RWPE2 (cell line): ENCODE results near the gene DIAPH3.

Experiments
- ATAC-seq: fragments of 200-7000 bp; cut with Tn5 transposase; 3 replicates; pipeline ENCODE4 v1.9.1; 2021; ENCODE audit warnings: low read depth
- DNase-seq: peaks from one replicate; pipeline ENCODE4 v3.0.0-alpha.2; 2020; ENCODE audit warnings: low spot score
- H3K27ac ChIP-seq: fragments of 450-650 bp; 2 replicates; pipeline ENCODE4 v1.5.1; 2017; ENCODE audit warnings: mild to moderate bottlenecking; ENCODE audit not compliant: poor library complexity, severe bottlenecking
- H3K27me3 ChIP-seq: fragments of 250-450 bp; sonication (Bioruptor Pico); 2 replicates; pipeline ENCODE4 v1.5.1; 2021; ENCODE audit warnings: mild to moderate bottlenecking, moderate library complexity; ENCODE audit not compliant: insufficient read depth, poor library complexity, severe bottlenecking
- H3K36me3 ChIP-seq: fragments of 250-450 bp; sonication (Bioruptor Pico); 2 replicates; pipeline ENCODE4 v1.5.1; 2020; ENCODE audit warnings: low read depth, mild to moderate bottlenecking, moderate library complexity
- H3K4me1 ChIP-seq: fragments of 250-450 bp; sonication (Bioruptor Pico); 2 replicates; pipeline ENCODE4 v1.5.1; 2021; ENCODE audit warnings: mild to moderate bottlenecking, moderate library complexity; ENCODE audit not compliant: insufficient read depth, poor library complexity, severe bottlenecking
- H3K4me3 ChIP-seq: fragments of 250-450 bp; sonication (Bioruptor Pico); 2 replicates; pipeline ENCODE4 v1.5.1; 2021; ENCODE audit warnings: mild to moderate bottlenecking, moderate library complexity; ENCODE audit not compliant: severe bottlenecking
- H3K9me3 ChIP-seq: fragments of 250-450 bp; sonication (Bioruptor Pico); 2 replicates; pipeline ENCODE4 v1.5.1; 2021; ENCODE audit warnings: mild to moderate bottlenecking, moderate library complexity; ENCODE audit not compliant: severe bottlenecking
- CTCF ChIP-seq: fragments of 450-650 bp; IDR thresholded peaks from one replicate; pipeline ENCODE4 v1.5.1; 2017; ENCODE audit warnings: mild to moderate bottlenecking, moderate library complexity; ENCODE audit not compliant: poor library complexity, severe bottlenecking

Gene DIAPH3

GRCh38 chr13:60138674-60139073, 25.1 kb downstream of the DIAPH3 start:
- H3K4me1 ChIP-seq = no peaks in the 10 kb centered on the region
- no peaks in the 10 kb centered on the region for H3K9me3 ChIP-seq
- no peak for DNase-seq
- no peak for ATAC-seq
- no peak for TF ChIP-seq CTCF
- H3K36me3 ChIP-seq = 0 out of 2 replicates have a peak, but pooled peaks cover under 1% of the 10 kb centered on the region
- H3K4me3 ChIP-seq = no peak overlapping the region
- H3K27me3 ChIP-seq = no peaks in the 10 kb centered on the region
- H3K27ac ChIP-seq = no peak overlapping the region

GRCh38 chr13:60137911-60138560, 25.7 kb downstream of the DIAPH3 start:
- ATAC-seq (no peak), DNase-seq (no peak)
- H3K36me3 ChIP-seq = 0 out of 2 replicates have a peak, but pooled peaks cover 4% of the 10 kb centered on the region
- no peaks in the 10 kb centered on the region for H3K9me3 ChIP-seq
- H3K4me3 ChIP-seq = no peak overlapping the region
- H3K27ac ChIP-seq = no peak overlapping the region
- no peaks in the 10 kb centered on the region for H3K27me3 ChIP-seq
- H3K4me1 ChIP-seq = no peaks in the 10 kb centered on the region
- no peak for TF ChIP-seq CTCF

- no peak for DNase-seq
- ATAC-seq = no peak
- TF ChIP-seq CTCF = no peak
- Histone ChIP-seq H3K36me3 (peaks cover 11% of the 10 kb centered on the region), H3K4me1 (no peaks in the 10 kb centered on the region), H3K27ac (no peak overlapping the region), H3K4me3 (no peak overlapping the region), H3K9me3 (no peaks in the 10 kb centered on the region), H3K27me3 (no peaks in the 10 kb centered on the region)
These were observed 28.4 kb downstream of the DIAPH3 start for GRCh38 chr13:60135344-60135743.

GRCh38 chr13:60134376-60134775, 29.4 kb downstream of the DIAPH3 start:
- no peak for TF ChIP-seq CTCF
- Histone ChIP-seq H3K4me1 (no peaks in the 10 kb centered on the region), H3K36me3 (peaks cover 11% of the 10 kb centered on the region), H3K27ac (no peak overlapping the region), H3K9me3 (no peaks in the 10 kb centered on the region), H3K4me3 (no peak overlapping the region), H3K27me3 (no peaks in the 10 kb centered on the region)
- DNase-seq = no peak
- ATAC-seq = no peak

- Histone ChIP-seq H3K27ac (no peak overlapping the region), H3K4me3 (no peak overlapping the region), H3K4me1 (no peaks in the 10 kb centered on the region), H3K9me3 (no peaks in the 10 kb centered on the region), H3K27me3 (no peaks in the 10 kb centered on the region), H3K36me3 (no peaks in the 10 kb centered on the region)
- DNase-seq = no peak
- no peak for ATAC-seq
- no peak for TF ChIP-seq CTCF
These were observed 42.4 kb downstream of the DIAPH3 start for GRCh38 chr13:60121337-60121687.
